ENCODE data around the gene ADGRG7.

ADGRG7 gene

DNA sequence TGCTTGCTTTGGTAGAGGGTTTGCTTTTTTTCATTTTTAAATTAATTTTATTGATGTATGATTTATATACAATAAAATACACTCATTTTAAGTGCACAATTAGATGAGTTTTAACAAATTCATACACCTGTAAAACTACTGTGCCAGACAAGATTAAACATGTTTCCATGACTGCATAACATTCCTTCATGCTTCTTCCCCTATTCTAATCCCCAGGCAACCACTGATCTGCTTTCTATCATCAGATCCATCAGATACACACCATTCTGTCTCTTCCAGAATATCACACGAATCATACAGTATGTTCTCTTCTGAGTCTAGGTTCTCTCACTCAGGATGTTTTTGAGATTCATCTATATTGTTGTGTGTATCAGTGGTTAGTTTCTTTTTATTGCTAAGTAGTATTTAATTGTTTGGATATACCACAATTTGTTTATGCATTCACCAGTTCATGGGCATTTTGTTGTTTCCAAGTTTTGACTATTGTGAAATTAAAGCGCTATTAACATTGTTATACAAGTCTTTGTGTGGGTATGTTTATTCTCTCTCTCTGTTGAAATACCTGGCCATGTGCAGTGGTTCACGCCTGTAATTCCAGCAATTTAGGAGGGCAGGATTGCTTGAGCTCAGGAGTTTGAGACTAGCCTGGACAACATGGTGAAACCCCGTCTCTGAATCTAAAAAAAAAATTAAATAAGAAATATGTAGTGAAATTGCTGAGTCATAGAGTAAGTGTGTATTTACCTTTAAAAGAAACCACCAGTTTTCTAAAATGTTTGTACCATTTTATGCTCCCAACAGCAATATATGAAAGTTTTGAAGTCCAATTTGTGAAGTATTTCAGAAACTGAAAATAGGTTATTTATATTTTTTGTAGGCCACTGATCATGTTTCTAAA lies 92.9 kb downstream of the ADGRG7 start:
- no peak for DNase-seq (ENCODE audit: low spot score)

DNA sequence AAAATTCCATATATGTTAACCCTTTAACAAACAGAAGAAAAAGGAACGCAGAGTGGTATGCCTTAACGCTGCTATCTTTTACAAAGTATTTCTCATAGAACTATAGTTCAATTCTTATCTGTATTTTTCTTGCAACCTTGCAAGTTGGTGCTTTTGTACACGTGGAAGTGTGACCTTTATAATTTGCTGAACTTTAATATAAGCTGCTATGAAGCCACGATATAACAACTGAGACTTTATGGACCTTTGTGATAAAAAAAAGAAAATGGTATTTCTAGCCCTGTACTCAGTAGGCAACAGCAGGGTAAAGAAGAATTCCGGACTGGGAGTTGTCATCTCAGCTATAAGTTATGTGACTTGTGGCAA lies 93.6 kb downstream of the ADGRG7 start:
- no peak for DNase-seq (ENCODE audit: low spot score)

DNA sequence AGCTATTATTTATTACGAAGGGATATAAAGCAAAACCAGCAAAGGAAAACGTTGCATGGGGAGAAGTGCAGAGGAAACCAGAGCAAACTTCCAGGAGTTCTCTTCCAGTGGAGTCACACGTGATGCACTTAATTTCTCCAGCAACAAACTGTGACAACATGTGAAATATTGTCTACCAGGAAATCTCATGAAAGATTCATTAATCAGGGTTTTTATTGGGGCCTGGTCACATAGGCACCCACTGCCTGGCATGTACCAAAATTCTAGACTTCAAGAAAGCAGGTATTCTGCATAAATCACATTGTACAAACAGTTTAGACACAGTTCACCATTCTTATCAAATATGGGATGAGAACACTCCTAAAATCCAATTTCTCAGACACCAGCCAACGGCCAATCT lies 94.5 kb downstream of the ADGRG7 start:
- no peak for DNase-seq (ENCODE audit: low spot score)

DNA sequence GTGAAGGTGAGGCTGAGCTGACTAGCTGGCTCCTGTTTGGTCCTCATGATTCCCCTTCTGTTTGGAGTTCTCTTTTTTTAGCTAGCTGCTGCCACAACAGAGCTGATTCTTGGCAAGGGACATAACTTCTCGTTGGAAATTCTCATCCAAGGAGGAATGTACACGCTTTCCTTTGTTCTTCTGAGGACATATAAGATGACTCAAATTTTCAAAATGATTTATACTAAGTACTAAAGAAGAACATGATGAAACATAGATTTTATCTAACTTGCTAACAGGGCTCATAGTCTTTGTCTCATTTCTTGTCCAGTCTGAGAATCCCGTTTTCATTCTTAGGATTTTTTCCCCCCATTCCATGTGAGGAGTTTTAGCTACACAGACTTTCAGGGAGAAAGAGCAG lies 97.0 kb downstream of the ADGRG7 start:
- DNase-seq (ENCODE audit: low spot score): no peak

DNA sequence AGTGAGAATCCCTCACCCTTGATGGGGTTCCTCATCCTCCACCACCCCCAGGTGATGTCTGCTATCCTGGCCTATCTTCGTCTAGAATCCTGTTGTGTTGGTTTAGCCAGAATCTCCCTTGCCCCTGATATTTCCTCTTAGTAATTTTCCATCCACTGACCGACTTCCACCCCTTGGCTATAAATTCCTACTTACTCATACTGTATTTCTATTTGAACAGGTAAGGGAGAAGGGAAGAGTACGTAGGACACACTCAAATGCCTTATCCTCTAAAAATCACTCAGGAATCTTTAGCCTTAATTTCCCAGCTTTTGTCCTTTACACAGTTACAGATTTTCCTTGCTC lies 99.2 kb downstream of the ADGRG7 start:
- DNase-seq (ENCODE audit: low spot score): no peak

DNA sequence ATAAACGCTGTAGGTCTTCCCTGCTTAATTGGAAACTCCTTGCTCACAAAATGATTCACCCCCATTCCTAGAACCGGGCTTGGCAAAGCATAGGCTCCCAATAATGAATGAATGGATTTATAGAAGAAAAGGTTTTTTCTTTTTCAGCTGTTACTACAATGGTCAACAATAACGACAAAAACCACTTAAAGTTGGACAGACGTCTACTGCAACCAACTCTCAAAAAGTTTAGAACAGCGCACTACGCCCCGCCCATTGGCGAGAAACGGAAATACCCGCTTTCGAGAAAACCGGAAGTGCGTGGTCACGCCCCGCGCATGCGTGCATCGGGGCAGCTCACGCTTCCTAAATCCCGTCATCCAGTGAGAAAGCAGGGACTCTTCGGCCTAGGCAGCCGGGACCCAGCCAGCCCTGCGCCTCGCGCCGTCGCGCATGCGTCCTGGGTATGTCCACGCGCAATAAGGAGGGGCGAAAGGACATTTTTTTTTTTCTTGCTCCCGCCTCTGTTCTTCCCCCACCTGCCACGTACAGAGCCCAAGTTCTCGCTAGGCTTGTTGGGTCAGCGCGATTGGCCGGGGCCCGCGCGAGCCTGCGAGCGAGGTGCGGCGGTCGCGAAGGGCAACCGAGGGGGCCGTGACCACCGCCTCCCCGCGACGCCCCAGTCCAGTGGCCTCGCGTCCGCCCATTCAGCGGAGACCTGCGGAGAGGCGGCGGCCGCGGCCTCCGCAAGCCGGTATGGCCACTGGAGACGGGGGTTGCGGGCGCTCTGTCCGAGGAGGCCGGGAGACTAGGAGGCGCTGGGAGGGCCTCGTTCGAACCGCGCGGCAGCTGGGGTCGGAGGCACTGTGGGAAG lies 99.8 kb downstream of the ADGRG7 start, which contains the start of gene TFG:
Gene TFG, plus strand, starts transcription at position 506 of the 853 bp plus-strand sequence. CDS start 4,192 bp downstream, outside the sequence.
- peak; percentile 100 for DNase-seq (ENCODE audit: low spot score)

DNA sequence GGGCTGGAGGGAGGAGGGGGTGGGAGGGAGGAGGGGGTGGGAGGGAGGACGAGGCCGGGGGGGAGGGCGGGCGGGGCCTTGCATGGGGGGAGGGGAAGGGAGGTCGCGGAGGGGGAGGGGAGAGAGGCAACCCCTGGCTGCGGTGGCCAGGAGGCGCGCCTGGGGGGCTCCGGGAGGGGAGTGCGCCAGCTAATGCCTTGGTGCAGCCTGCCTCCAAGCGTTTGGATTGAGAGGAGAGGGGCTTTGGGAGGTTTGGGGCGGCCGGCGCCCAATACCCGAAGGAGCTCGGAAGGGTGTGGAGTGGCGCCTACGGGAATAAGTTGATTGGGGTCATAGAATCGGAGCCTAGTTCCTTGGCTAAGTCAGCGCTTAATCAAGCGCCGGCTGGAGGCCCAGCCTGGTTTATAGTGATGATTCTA lies 100.5 kb downstream of the ADGRG7 start:
- DNase-seq (ENCODE audit: low spot score): peak; percentile 17

DNA sequence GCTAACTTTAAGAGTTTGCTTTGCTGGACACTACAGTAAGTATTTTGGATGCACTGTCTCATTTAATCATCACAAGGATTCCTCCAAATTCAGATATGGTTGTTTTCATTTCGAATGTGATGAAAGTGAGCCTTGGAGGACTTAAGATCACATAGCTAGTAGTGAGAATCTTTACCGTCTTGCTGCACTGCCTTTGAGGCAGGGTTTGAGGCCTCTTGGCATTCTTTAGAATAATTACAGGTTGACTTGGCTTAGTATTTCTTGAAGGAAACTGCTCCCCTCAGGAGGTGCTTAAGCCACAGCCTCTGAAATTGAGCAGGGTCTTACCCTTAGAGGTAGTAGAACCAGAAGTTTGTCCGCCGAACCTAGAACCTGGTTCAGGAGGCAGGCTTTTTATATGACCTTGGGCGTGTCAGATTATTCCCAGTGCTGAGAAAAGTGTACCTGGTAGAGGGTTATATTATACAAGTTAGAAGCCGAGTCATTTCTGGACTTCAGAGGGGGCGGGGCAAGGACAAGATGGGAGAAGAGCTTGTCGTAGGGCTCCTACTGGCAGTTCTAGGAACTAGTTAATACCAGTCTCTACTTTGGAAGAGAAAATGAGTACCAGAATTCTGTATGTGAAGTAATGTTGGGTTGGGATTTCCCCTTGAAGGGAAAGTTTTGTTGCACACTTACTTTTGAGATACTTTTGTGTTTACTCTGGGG lies 101.0 kb downstream of the ADGRG7 start:
- peak; percentile 71 for DNase-seq (ENCODE audit: low spot score)

DNA sequence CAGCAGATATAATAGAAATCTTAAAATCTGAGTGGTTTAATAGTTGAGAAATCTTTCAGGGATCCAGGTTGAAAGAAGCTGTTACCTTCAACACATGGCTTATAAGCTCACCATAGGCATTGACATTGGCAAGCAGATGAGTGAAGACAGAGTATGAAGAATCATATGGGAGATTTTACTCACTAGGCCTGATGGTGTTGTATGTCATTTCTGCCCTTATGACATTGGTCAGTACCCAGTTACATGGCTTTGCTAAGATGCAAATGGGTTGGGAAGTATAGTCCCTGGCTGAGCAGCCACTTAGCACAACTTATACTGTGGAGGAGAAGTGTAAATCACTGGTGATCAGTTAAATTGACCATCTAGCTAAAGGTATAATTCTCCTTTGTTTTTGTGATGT lies 105.8 kb downstream of the ADGRG7 start:
- no peak for DNase-seq (ENCODE audit: low spot score)

DNA sequence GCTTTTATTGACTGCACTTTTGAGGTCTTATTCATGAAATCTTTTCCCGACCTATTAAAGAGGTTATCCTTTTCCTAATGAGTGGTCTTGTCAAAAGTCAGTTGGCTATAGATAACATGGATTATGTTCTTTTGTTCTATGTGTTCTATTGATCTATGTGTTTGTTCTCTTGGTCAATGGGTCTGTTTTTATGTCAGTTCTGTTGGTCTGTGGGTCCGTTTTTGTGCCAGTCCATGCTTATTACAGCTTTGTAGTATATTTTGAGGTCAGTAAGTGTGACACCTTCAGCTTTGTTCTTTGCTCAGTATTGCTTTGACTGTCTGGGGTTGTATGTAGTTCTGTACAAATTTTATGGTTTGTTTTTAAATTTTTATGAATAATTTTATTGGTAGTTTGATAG lies 107.7 kb downstream of the ADGRG7 start:
- DNase-seq (ENCODE audit: low spot score): no peak

DNA sequence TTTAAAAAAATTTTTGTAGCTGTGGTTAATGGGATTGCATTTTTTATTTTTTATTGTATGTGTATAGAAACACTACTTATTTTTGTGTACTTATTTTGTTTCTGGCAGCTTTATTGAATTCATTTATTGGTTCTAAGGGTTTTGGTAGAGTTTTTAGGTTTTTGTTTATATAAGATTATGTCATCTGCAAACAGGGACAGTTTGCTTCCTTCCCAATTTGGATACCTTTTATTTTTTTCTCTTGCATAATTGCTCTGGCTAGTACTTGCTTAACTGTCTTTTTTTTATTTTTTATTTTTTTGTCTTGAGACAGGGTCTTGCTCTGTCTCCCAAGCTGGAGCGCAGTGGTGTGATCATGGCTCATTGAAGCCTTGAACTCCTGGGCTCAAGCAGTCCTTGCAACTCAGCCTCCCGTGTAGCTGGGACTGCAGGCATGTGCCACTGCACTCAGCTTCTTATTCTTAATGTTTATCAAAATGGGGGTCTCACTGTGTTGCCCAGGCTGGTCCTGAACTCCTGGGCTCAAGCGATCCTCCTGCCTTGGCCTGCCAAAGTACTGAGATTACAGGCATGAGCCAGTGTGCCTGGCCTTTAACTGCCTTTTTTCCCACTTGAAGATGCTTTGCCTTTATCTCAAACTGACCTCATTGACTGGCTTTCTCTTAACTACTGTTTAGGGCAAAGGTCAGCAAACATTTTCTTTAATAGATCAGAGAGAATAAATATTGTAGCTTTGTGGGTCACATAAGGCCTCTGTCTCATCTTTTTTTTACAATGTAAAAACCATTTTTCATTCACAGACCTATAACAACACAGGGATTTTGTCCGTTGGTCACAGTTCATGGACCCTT lies 108.5 kb downstream of the ADGRG7 start:
- no peak for DNase-seq (ENCODE audit: low spot score)

DNA sequence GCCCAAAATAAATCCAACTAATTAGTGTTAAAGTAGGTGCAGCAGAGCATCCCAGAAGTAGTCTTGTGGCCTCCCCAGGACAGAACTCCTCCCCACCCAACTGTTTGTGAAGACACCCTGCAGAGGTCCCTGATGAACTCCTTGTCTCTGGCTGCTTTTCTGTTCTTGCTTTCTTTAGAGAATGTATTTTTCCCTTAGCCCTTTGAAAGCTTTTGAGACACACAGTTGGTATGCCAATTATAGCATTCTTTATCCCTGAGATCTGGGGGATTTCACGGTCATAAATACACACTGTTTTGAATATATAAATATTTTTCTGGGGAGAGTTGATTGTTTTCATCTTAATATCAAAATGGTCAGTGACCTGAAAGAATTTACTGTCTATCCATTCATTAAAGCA lies 109.7 kb downstream of the ADGRG7 start:
- DNase-seq (ENCODE audit: low spot score): peak; percentile 6

DNA sequence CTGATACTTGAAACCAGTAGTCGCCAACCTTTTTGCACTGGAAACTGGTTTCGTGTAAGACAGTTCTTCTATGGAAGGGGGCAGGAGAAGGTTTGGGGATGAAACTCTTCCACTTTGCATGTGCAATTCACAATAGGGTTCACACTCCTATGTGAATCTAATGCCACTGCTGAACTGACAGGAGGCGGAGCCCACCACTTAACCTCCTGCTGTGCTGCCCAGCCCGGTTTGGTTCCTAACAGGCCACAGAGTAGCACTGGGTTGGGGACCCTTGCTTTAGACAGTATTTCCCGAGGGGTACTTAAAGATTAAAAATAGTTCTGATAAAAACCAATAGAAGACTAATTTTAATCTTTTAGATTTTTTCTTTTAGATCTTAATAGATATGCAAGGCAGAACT lies 111.0 kb downstream of the ADGRG7 start:
- DNase-seq (ENCODE audit: low spot score): no peak

DNA sequence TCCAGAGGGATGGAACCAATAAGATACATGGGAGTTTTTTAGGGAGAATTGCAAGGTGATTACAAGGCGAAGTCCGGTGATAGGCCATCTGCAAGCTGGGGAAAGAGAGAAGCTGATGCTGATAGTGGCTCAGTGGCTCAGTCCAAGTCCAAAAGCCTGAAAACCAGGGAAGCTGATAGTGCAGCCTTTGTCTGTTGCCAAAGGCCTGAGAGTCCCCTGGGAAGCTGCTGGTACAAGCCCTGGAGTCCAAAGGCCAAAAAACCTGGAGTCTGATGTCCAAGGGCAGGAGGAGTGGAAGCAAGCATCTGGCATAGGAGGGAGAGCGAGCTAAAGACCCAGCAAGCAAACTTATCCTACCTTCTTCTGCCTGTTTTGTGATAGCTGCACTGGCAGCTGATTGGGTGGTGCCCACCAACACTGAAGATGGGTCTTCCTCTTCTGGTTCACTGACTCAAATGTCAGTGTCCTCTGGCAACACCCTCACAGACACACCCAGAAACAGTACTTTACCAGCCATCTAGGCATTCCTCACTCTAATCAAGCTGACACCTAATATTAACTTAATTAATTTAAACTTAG lies 116.6 kb downstream of the ADGRG7 start:
- no peak for DNase-seq (ENCODE audit: low spot score)

DNA sequence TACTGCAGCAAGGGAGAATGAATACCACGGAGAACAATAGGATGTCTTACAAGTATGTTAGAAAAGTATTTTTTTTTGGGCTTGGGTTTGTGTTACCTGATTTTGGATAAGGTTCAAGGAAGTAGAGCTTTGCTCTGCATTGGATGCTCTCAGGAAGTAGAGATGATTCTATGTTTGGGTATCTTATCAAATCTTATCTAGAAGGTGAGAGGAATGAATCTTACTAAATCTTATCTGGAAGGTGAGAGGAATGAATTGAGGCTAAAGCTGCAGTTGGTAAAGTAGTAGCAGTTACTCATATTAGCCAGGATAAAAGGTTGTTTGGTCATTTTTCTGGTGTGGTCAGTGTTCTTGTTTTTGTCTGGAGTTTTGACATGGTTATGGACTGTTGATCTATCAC lies 117.3 kb downstream of the ADGRG7 start:
- DNase-seq (ENCODE audit: low spot score): no peak

DNA sequence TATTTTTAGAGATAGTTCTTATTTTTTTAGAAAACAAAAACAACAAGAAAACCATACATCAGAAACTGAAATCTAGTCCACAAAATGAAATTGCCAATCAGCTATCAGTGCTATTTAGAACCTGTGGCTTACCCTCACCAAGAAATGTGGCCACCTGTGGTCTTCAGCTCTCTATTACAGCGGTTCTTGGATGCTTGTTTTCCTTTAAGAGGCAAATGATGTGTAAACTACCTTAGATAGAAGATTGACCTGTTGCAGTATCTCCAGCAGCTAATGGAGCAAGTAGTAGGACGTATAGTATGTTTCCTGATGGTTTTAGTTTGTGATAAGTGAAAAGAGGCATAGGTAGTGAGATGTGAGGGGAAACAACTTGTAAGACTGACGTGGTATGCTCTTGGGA lies 121.1 kb downstream of the ADGRG7 start:
- no peak for DNase-seq (ENCODE audit: low spot score)

DNA sequence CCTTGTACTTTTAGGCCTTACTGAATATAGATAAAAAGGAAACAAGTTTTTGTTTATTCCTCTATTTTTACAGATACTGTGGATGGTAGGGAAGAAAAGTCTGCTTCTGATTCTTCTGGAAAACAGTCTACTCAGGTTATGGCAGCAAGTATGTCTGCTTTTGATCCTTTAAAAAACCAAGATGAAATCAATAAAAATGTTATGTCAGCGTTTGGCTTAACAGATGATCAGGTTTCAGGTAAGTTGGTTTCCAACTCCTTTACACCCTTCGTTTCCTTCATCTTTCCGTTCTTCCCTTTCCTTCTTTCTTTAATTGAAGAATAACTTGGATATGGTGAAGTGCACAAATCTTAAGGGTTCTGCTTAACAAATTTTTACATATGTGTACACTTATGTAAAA lies 123.0 kb downstream of the ADGRG7 start:
- no peak for DNase-seq (ENCODE audit: low spot score)

DNA sequence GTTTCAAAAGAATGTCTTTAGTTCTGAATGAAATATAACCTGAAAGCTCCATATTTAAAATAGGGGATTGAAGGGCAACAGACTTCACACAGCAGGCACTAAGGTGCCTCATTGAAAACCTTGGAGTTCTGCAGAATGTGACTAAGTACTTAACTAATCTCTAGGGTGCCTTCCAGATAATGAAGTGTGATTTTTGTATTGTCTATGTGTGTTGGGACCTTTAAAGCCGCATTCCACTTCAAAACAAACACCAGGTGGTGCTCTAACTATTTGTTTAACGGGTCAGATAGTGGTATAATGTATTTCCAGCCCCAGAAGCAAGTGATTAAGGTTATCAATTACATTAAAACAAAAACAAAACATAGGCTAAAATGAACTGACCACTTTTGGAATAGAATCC lies 127.9 kb downstream of the ADGRG7 start:
- peak; percentile 35 for DNase-seq (ENCODE audit: low spot score)

DNA sequence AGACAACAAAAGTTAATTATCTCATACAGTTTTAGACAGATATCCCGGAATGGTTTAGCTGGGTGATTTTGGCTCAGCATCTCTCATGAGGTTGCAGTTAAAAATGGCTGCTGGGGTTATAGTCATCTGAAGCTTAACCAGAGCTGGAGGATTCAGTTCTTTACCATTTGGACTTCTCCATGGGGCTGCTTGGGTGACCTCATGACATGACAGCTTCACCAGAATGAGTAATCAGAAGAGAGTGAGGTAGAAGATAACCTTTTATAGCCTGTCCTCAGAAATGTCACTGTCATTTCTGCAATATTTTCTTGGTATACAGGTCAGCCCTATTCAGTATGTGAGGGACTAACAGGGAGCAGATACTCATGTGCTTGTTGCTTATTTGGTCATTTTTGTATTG lies 130.8 kb downstream of the ADGRG7 start:
- DNase-seq (ENCODE audit: low spot score): no peak

DNA sequence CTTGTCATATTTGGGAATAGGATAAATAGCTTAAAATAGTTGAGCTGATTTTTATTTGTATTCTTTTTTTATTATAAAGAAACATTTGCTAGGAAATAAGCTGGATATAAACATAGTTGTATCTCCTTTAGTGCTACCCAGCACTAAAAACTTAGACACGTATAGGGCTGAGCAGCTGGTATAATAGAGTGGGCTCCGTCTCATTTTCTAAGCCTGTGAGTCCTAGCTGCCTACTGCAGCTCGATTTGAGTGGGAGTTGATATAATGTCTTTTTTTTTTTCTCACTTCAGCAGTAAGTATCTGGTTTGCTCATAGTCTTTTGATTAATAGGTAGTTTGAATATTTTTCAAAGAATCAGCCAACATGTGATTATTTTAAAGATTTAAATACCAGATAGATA lies 134.1 kb downstream of the ADGRG7 start:
- no peak for DNase-seq (ENCODE audit: low spot score)

DNA sequence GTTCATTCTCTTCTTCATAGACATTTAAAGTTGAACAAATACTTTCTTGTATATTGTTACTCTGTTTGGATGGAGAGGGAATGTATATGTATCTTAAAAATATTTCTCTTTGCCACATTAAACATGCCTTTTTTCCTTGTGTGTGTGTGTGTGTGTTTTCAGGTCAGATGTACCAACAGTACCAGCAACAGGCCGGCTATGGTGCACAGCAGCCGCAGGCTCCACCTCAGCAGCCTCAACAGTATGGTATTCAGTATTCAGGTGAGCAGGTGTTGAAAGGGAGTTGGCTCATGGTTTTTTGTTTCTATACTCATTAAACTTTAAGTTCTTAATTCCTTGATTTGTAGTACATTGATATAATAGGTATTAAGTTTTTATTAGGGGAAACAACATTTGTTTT lies 135.3 kb downstream of the ADGRG7 start:
- DNase-seq (ENCODE audit: low spot score): no peak
